Trophoblast cell (in vitro differentiated cells and primary cell): ENCODE measurements around the gene MPC1.

Experiments used
- DNase-seq, 2 donors: peaks; one replicate each; pipeline ENCODE4 v3.0.0-alpha.2; 2016
- H2AFZ ChIP-seq: 2 replicates; pipeline ENCODE4 v1.6.1; 2013; ENCODE audit warnings: low read length, moderate library complexity, mild to moderate bottlenecking; ENCODE audit not compliant: insufficient read depth, poor library complexity
- H2AK5ac ChIP-seq: 2 replicates; pipeline ENCODE4 v1.6.1; 2013; ENCODE audit warnings: mild to moderate bottlenecking, low read length
- H2BK120ac ChIP-seq: 2 replicates; pipeline ENCODE4 v1.6.1; 2013; ENCODE audit warnings: low read length, mild to moderate bottlenecking, moderate library complexity; ENCODE audit not compliant: insufficient read depth, poor library complexity
- H2BK12ac ChIP-seq: 2 replicates; pipeline ENCODE4 v1.6.1; 2013; ENCODE audit warnings: mild to moderate bottlenecking, low read length, moderate library complexity
- H2BK5ac ChIP-seq: 2 replicates; pipeline ENCODE4 v1.6.1; 2013; ENCODE audit warnings: low read length, low read depth, moderate library complexity, mild to moderate bottlenecking; ENCODE audit not compliant: poor library complexity
- H3K14ac ChIP-seq: 2 replicates; pipeline ENCODE4 v1.6.1; 2013; ENCODE audit warnings: mild to moderate bottlenecking, low read length
- H3K18ac ChIP-seq: 2 replicates; pipeline ENCODE4 v1.6.1; 2013; ENCODE audit warnings: mild to moderate bottlenecking, low read length
- H3K23ac ChIP-seq: 2 replicates; pipeline ENCODE4 v1.6.1; 2013; ENCODE audit warnings: low read length
- H3K27ac ChIP-seq: 2 replicates; pipeline ENCODE4 v1.5.1; 2013; ENCODE audit warnings: low read depth, mild to moderate bottlenecking, inconsistent platforms, low read length, moderate library complexity
- H3K27me3 ChIP-seq: 2 replicates; pipeline ENCODE4 v1.6.1; 2013; ENCODE audit warnings: inconsistent platforms, mild to moderate bottlenecking, low read length, moderate library complexity; ENCODE audit not compliant: insufficient read depth
- H3K36me3 ChIP-seq, 2 experiments: 1 replicate in 1 of 2; 2 replicates in 1 of 2; pipeline ENCODE4 v1.6.1; 2013; ENCODE audit warnings: low read length in 2 of 2, mild to moderate bottlenecking in 2 of 2, moderate library complexity in 1 of 2; ENCODE audit not compliant: insufficient read depth in 2 of 2, control insufficient read depth in 1 of 2
- H3K4ac ChIP-seq: 2 replicates; pipeline ENCODE4 v1.6.1; 2013; ENCODE audit warnings: low read depth, mild to moderate bottlenecking, low read length, moderate library complexity
- H3K4me1 ChIP-seq, 2 experiments: 1 replicate in 1 of 2; 2 replicates in 1 of 2; pipeline ENCODE4 v1.6.1; 2013; ENCODE audit warnings: low read length in 2 of 2, mild to moderate bottlenecking in 2 of 2, moderate library complexity in 1 of 2; ENCODE audit not compliant: insufficient read depth in 2 of 2, control insufficient read depth in 1 of 2
- H3K4me2 ChIP-seq: 2 replicates; pipeline ENCODE4 v1.6.1; 2013; ENCODE audit warnings: inconsistent platforms, mild to moderate bottlenecking, low read length, moderate library complexity
- H3K4me3 ChIP-seq: 2 replicates; pipeline ENCODE4 v1.5.1; 2013; ENCODE audit warnings: mild to moderate bottlenecking, low read depth, low read length, inconsistent platforms
- H3K79me1 ChIP-seq: one replicate; pipeline ENCODE4 v1.6.1; 2013; ENCODE audit warnings: low read length
- H3K79me2 ChIP-seq: 2 replicates; pipeline ENCODE4 v1.6.1; 2013; ENCODE audit warnings: low read length, mild to moderate bottlenecking; ENCODE audit not compliant: control insufficient read depth, insufficient read depth, poor library complexity
- H3K9ac ChIP-seq: 2 replicates; pipeline ENCODE4 v1.6.1; 2013; ENCODE audit warnings: mild to moderate bottlenecking, low read length
- H3K9me3 ChIP-seq: 2 replicates; pipeline ENCODE4 v1.6.1; 2013; ENCODE audit warnings: low read depth, mild to moderate bottlenecking, control low read depth, inconsistent platforms, low read length; ENCODE audit not compliant: insufficient read depth
- H4K12ac ChIP-seq: 2 replicates; pipeline ENCODE4 v1.6.1; 2013; ENCODE audit warnings: low read depth, mild to moderate bottlenecking, low read length, moderate library complexity
- H4K8ac ChIP-seq: 2 replicates; pipeline ENCODE4 v1.6.1; 2013; ENCODE audit warnings: low read depth, mild to moderate bottlenecking, low read length, moderate library complexity
- H4K91ac ChIP-seq: one replicate; pipeline ENCODE4 v1.6.1; 2013; ENCODE audit warnings: low read depth, mild to moderate bottlenecking, low read length, moderate library complexity
- WGBS: extraction: QIAGEN DNeasy Blood & Tissue Kit; methylation state at CpG from one replicate; pipeline ENCODE4 v1.1.7; 2013; ENCODE audit warnings: missing lambda C conversion rate; ENCODE audit not compliant: insufficient read length, insufficient coverage; ENCODE audit errors: extremely low coverage; 5-methylcytosine and 5-hydroxymethylcytosine counted together

The MPC1 gene

DNA sequence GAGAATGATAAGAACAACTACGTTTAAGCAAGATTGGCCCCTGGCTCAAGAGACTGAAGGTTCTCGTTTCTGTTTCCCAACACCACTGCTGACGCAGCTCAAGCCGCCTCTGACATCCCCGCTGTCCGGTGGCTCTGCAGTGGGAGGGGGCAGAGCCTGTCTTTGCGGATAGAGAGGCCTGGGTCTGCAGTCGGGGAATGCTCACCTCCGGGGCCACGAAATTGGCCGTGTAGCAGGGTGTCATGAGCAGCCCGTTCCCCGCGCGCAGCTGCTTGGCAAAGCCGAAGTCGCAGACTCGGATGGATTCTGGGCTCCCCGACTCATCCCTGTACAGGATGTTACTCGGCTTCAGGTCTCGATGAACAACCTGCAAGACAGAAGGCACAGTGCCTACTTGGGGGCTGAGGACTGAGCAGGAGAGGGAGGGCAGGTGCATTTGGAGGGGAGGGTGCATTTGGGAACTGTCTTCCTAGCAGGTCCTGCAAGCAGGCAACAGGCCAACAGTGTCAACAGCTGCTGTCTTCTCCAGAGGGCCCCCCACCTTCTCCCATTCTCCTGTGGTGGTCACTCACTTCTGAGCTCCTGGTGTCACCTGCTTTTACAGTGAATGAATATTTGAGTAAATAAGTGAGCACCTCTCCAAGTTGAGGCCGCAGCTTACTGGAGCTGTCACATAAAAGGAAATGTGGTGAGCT lies 40.5 kb upstream of the MPC1 start:
- no peaks in the 10 kb centered on the region for H3K79me2 ChIP-seq
- no peak overlapping the region for H3K4me2 ChIP-seq
- no peak overlapping the region for H3K23ac ChIP-seq
- no peak overlapping the region for H2BK120ac ChIP-seq
- no peak overlapping the region for H3K4me3 ChIP-seq
- peaks cover 0 to 18% of the 10 kb centered on the region in 2 experiments for H3K36me3 ChIP-seq
- H2BK12ac ChIP-seq, result no peak overlapping the region
- H3K27ac ChIP-seq, result no peak overlapping the region
- no peak overlapping the region for H2AK5ac ChIP-seq
- DNase-seq, result no peak
- H3K9me3 ChIP-seq, result no peaks in the 10 kb centered on the region
- H3K18ac ChIP-seq, result no peak overlapping the region
- WGBS, result no CpG with 5 or more reads among the region's 22 CpGs
- H3K9ac ChIP-seq, result no peak overlapping the region
- no peaks in the 10 kb centered on the region for H3K27me3 ChIP-seq
- no peaks in the 10 kb centered on the region for H3K4me1 ChIP-seq
- H2BK5ac ChIP-seq, result no peak overlapping the region
- no peak overlapping the region for H3K14ac ChIP-seq
- no peak overlapping the region for H3K4ac ChIP-seq
- H4K12ac ChIP-seq, result no peak overlapping the region
- H3K79me1 ChIP-seq, result no peaks in the 10 kb centered on the region
- no peak overlapping the region for H2AFZ ChIP-seq
- no peak overlapping the region for H4K91ac ChIP-seq
- H4K8ac ChIP-seq, result no peak overlapping the region

- Histone ChIP-seq H3K36me3 (peaks cover 0 to 18% of the 10 kb centered on the region in 2 experiments), H4K91ac (no peak overlapping the region), H4K8ac (no peak overlapping the region), H3K14ac (no peak overlapping the region), H3K4me2 (no peak overlapping the region), H3K79me2 (no peaks in the 10 kb centered on the region), H2AFZ (no peak overlapping the region), H4K12ac (no peak overlapping the region), H3K4me1 (no peaks in the 10 kb centered on the region), H2BK120ac (no peak overlapping the region), H3K27ac (no peak overlapping the region), H3K27me3 (no peaks in the 10 kb centered on the region), H2BK12ac (no peak overlapping the region), H3K79me1 (no peaks in the 10 kb centered on the region), H3K4ac (no peak overlapping the region), H3K9ac (no peak overlapping the region), H3K9me3 (no peaks in the 10 kb centered on the region), H3K4me3 (no peak overlapping the region), H2AK5ac (no peak overlapping the region), H3K23ac (no peak overlapping the region), H2BK5ac (no peak overlapping the region), H3K18ac (no peak overlapping the region)
- no CpG with 5 or more reads among the region's 20 CpGs for WGBS
- no peak for DNase-seq
These were observed 39.6 kb upstream of the MPC1 start for GRCh38 chr6:166422201-166422940.

DNA sequence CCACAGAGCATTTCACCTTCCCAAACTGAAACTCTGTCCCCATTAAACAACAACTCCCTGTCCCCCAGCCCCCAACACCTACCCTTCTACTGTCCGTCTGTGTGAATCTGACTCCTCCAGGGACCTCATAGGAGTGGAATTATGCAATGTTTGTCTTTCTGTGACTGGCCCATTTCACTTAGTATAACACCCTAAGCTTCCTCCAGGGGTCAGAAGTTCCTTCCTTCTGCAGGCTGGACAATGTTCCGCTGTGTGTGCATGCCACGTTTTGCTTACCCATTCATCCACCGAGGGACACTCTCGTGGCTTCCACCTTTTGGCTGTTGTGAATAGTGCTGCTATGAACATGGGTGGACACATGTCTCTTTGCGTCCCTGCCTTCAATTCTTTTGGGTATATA lies 37.6 kb upstream of the MPC1 start:
- no peak overlapping the region for H2AFZ ChIP-seq
- no peak overlapping the region for H2BK12ac ChIP-seq
- H4K91ac ChIP-seq, result no peak overlapping the region
- no peak overlapping the region for H3K4me2 ChIP-seq
- no peaks in the 10 kb centered on the region for H3K27me3 ChIP-seq
- no peaks in the 10 kb centered on the region for H3K4me1 ChIP-seq
- H2BK5ac ChIP-seq, result no peak overlapping the region
- peaks cover 4% of the 10 kb centered on the region for H3K9me3 ChIP-seq
- H2BK120ac ChIP-seq, result no peak overlapping the region
- H3K27ac ChIP-seq, result no peak overlapping the region
- DNase-seq, result peak in 1 of 2 donors; percentile 53
- H3K23ac ChIP-seq, result no peak overlapping the region
- H3K18ac ChIP-seq, result no peak overlapping the region
- peaks cover 0 to 21% of the 10 kb centered on the region in 2 experiments for H3K36me3 ChIP-seq
- no peak overlapping the region for H3K4me3 ChIP-seq
- no peak overlapping the region for H2AK5ac ChIP-seq
- no CpG with 5 or more reads among the region's 6 CpGs for WGBS
- no peak overlapping the region for H3K9ac ChIP-seq
- H3K14ac ChIP-seq, result no peak overlapping the region
- no peaks in the 10 kb centered on the region for H3K79me1 ChIP-seq
- H4K12ac ChIP-seq, result no peak overlapping the region
- H3K79me2 ChIP-seq, result no peaks in the 10 kb centered on the region
- H4K8ac ChIP-seq, result no peak overlapping the region
- H3K4ac ChIP-seq, result no peak overlapping the region

GRCh38 chr6:166419717-166420116 lies 37.0 kb upstream of the MPC1 start:
- no peak overlapping the region for H3K27ac ChIP-seq
- H4K12ac ChIP-seq, result no peak overlapping the region
- WGBS, result no CpG with 5 or more reads among the region's 15 CpGs
- no peak overlapping the region for H4K91ac ChIP-seq
- no peak overlapping the region for H2BK12ac ChIP-seq
- no peaks in the 10 kb centered on the region for H3K27me3 ChIP-seq
- no peak overlapping the region for H2BK120ac ChIP-seq
- no peaks in the 10 kb centered on the region for H3K79me1 ChIP-seq
- H3K18ac ChIP-seq, result no peak overlapping the region
- H3K79me2 ChIP-seq, result no peaks in the 10 kb centered on the region
- no peak overlapping the region for H3K23ac ChIP-seq
- peaks cover 0 to 21% of the 10 kb centered on the region in 2 experiments for H3K36me3 ChIP-seq
- no peak overlapping the region for H3K9ac ChIP-seq
- H3K4me1 ChIP-seq, result no peaks in the 10 kb centered on the region
- H2AK5ac ChIP-seq, result no peak overlapping the region
- no peak overlapping the region for H2AFZ ChIP-seq
- H2BK5ac ChIP-seq, result no peak overlapping the region
- peak overlapping the region; percentile 5 for H3K4me3 ChIP-seq
- no peak overlapping the region for H3K4ac ChIP-seq
- H3K9me3 ChIP-seq, result peaks cover 4% of the 10 kb centered on the region
- no peak for DNase-seq
- no peak overlapping the region for H3K4me2 ChIP-seq
- H3K14ac ChIP-seq, result no peak overlapping the region
- H4K8ac ChIP-seq, result no peak overlapping the region
